HCT116 (cell line): ENCODE results near the gene NIN. TPM values are rescaled to one million over a fixed set of nuclear protein-coding genes. Genes with fewer than 3 reads are reported as not detected.

Experiments used
- ATAC-seq: fragments of 200-7000 bp; cut with Tn5 transposase; 2 replicates; pipeline ENCODE4 v1.9.1; 2020; ENCODE audit warnings: mild to moderate bottlenecking, moderate library complexity
- Bru-seq: library from RNA; stranded (reverse); fragments of 400-500 nt; gene quantifications from one replicate; lab custom pipeline; 2021; lab: Mats Ljungman, UMichigan
- BruChase-seq, 2 experiments: library from RNA; stranded (reverse); fragments of 400-500 nt; gene quantifications; one replicate each; lab custom pipeline; 2021; lab: Mats Ljungman, UMichigan
- BruUV-seq: library from RNA; stranded (reverse); fragments of 400-500 nt; replicated peaks from 2 replicates; lab custom pipeline; 2021; lab: Mats Ljungman, UMichigan
- CTCF ChIA-PET: fragments of 300-600 bp; sonication (Branson Sonifier 250); formaldehyde crosslinking; loops from one replicate; lab custom pipeline; 2021; ENCODE audit warnings: antibody characterized with exemption; lab: Charles Lee
- POLR2A ChIA-PET: fragments of 300-600, 350-600 bp; sonication (Branson Sonifier 250); formaldehyde crosslinking; loops from one replicate; lab custom pipeline; 2021; ENCODE audit warnings: antibody characterized with exemption; lab: Charles Lee
- RAD21 ChIA-PET, 2 experiments: fragments of 300-600 bp; sonication (Branson Sonifier 250); formaldehyde crosslinking; loops; one replicate each; lab custom pipeline; 2023; ENCODE audit warnings: low total read pairs in 2 of 2; ENCODE audit not compliant: uncharacterized antibody in 2 of 2, unreplicated experiment in 2 of 2, low non-redundant PET in 1 of 2; lab: Charles Lee
- DNase-seq: peaks from one replicate; pipeline ENCODE4 v3.0.0-alpha.2; 2010; ENCODE audit warnings: low read depth, low spot score
- H2AFZ ChIP-seq: fragments of 200-600 bp; shearing (Covaris generic), sonication (generic); 2 replicates; pipeline ENCODE4 v1.6.1; 2017; ENCODE audit warnings: low read depth, mixed run types, mixed read lengths, antibody characterized with exemption, low read length; ENCODE audit not compliant: poor library complexity, severe bottlenecking
- H3K27ac ChIP-seq: 2 replicates; pipeline ENCODE4 v1.5.1; 2012; ENCODE audit warnings: low read depth, low read length
- H3K27me3 ChIP-seq: fragments of 200-600 bp; sonication (generic); 2 replicates; pipeline ENCODE4 v1.6.1; 2016; ENCODE audit warnings: mixed run types, low read length, mixed read lengths; ENCODE audit not compliant: insufficient read depth
- H3K36me3 ChIP-seq, 2 experiments: fragments of 200-500 bp in 1 of 2; fragments of 200-600 bp in 1 of 2; sonication (Bioruptor generic) in 1 of 2; sonication (generic) in 1 of 2; 2 replicates each; pipeline versions ENCODE4 v1.5.1 to v1.6.1; 2014 to 2016; ENCODE audit warnings: low read length in 2 of 2, inconsistent platforms in 1 of 2, mixed read lengths in 1 of 2, mixed run types in 1 of 2; ENCODE audit not compliant: insufficient read depth in 2 of 2, control insufficient read depth in 1 of 2
- H3K4me1 ChIP-seq, 2 experiments: fragments of 200-600 bp in 1 of 2; sonication (generic) in 1 of 2; 2 replicates each; pipeline versions ENCODE4 v1.5.1 to v1.6.1; 2012 to 2017; ENCODE audit warnings: low read length in 2 of 2, inconsistent platforms in 1 of 2, mild to moderate bottlenecking in 1 of 2, mixed read lengths in 1 of 2, mixed run types in 1 of 2, moderate library complexity in 1 of 2; ENCODE audit not compliant: insufficient read depth in 2 of 2, control insufficient read depth in 1 of 2
- H3K4me2 ChIP-seq: fragments of 200-600 bp; sonication (generic); 2 replicates; pipeline ENCODE4 v1.6.1; 2017; ENCODE audit warnings: mixed run types, low read length, mixed read lengths
- H3K4me3 ChIP-seq, 2 experiments: fragments of 200-600 bp in 1 of 2; sonication (generic) in 1 of 2; replicated peaks in 1 of 2; 2 replicates each; pipeline ENCODE4 v1.5.1; 2011 to 2016; ENCODE audit warnings: low read length in 2 of 2, control low read depth in 1 of 2, low read depth in 1 of 2, mild to moderate bottlenecking in 1 of 2, mixed read lengths in 1 of 2, mixed run types in 1 of 2
- H3K79me2 ChIP-seq: fragments of 200-600 bp; sonication (generic); 2 replicates; pipeline ENCODE4 v1.6.1; 2017; ENCODE audit warnings: mild to moderate bottlenecking, mixed run types, low read length, moderate library complexity, mixed read lengths; ENCODE audit not compliant: insufficient read depth
- H3K9ac ChIP-seq: fragments of 200-600 bp; sonication (generic); 2 replicates; pipeline ENCODE4 v1.6.1; 2016; ENCODE audit warnings: low read length, mixed read lengths
- H3K9me2 ChIP-seq: fragments of 200-600 bp; sonication (generic), shearing (Covaris generic); 2 replicates; pipeline ENCODE4 v1.6.1; 2017; ENCODE audit warnings: mixed run types, mild to moderate bottlenecking, moderate library complexity; ENCODE audit not compliant: insufficient read depth
- H3K9me3 ChIP-seq, 2 experiments: fragments of 200-500 bp in 1 of 2; fragments of 200-600 bp in 1 of 2; sonication (Bioruptor generic) in 1 of 2; sonication (generic) in 1 of 2; 2 replicates each; pipeline ENCODE4 v1.6.1; 2014 to 2017; ENCODE audit warnings: low read length in 2 of 2, mixed read lengths in 2 of 2, inconsistent platforms in 1 of 2, low read depth in 1 of 2, mild to moderate bottlenecking in 1 of 2, mixed run types in 1 of 2, moderate library complexity in 1 of 2; ENCODE audit not compliant: control insufficient read depth in 1 of 2, insufficient read depth in 1 of 2
- H4K20me1 ChIP-seq: fragments of 200-600 bp; sonication (generic), shearing (Covaris generic); 2 replicates; pipeline ENCODE4 v1.6.1; 2017; ENCODE audit warnings: mixed run types, mild to moderate bottlenecking, moderate library complexity; ENCODE audit not compliant: insufficient read depth
- CEBPB ChIP-seq: IDR thresholded peaks from 2 replicates; pipeline ENCODE4 v1.6.1; 2012; ENCODE audit warnings: low read depth
- MAX ChIP-seq: IDR thresholded peaks from 2 replicates; pipeline ENCODE4 v1.6.1; 2012
- POLR2AphosphoS5 ChIP-seq: IDR thresholded peaks from 2 replicates; pipeline ENCODE4 v1.6.1; 2011; ENCODE audit warnings: mild to moderate bottlenecking, low read depth, low read length, moderate library complexity
- TCF7L2 ChIP-seq: IDR thresholded peaks from 2 replicates; pipeline ENCODE4 v1.7.0; 2011; ENCODE audit warnings: borderline replicate concordance, inconsistent platforms; ENCODE audit not compliant: insufficient read depth, insufficient read length; ENCODE audit errors: extremely low read depth
- ZFX ChIP-seq: fragments of 450-650 bp; IDR thresholded peaks from 2 replicates; pipeline ENCODE4 v1.6.1; 2017
- intact Hi-C: fragments of 100-400 bp; cut with micrococcal nuclease; formaldehyde crosslinking; loops from 2 replicates; pipeline ENCODE4 v1.10.0; 2022
- long read RNA-seq: library from polyadenylated mRNA; unstranded; transcript quantifications from one replicate; pipeline ENCODE4 v2.0.0, GENCODE V29; 2021; ENCODE audit not compliant: unreplicated experiment
- polyA plus RNA-seq: library from polyadenylated mRNA; unstranded; fragments of >200 nt; gene quantifications from 2 replicates; pipeline ENCODE4 v1.2.1, GENCODE V29; 2012; ENCODE audit warnings: missing spikeins
- total RNA-seq: library from RNA; stranded (reverse); gene quantifications from one replicate; pipeline ENCODE4 v1.2.1, GENCODE V29; 2021; ENCODE audit not compliant: unreplicated experiment

The NIN gene
- total RNA-seq (39.6 TPM), Bru-seq, nascent RNA (percentile 75 among the genes with signal in this experiment), BruChase-seq, experiment 1, labeled RNA remaining after a 6-hour chase (percentile 80 among the genes with signal in this experiment), BruChase-seq, experiment 2, labeled RNA remaining after a 2-hour chase (percentile 72 among the genes with signal in this experiment)
- polyA plus RNA-seq, result 9.6 and 12.3 TPM in 2 replicates
- long read RNA-seq, full-length matches to known transcripts, result 2 of 56 reads
- long read RNA-seq, partial matches to known transcripts, result 25 of 56 reads
- long read RNA-seq, other reads (novel, unspliced or antisense), result 29 of 56 reads

GRCh38 chr14:50830932-50831725 lies at the start of gene NIN:
NIN (minus strand) TSS chr14:50831162; CDS start chr14:50822056, 9,106 bp downstream.
- no peak for DNase-seq
- intact Hi-C loops, result no loop called here
- ATAC-seq, result peak; percentile 98

More at GRCh38 chr14:50830932-50831725, at the start of gene NIN:
- Histone ChIP-seq H3K36me3 (no peaks in the 10 kb centered on the region), H3K9ac (peak within 1 kb of the TSS; percentile 65), H3K27ac (peak within 1 kb of the TSS; percentile 82), H3K4me3 (peak within 1 kb of the TSS; percentile 69 to 75), H2AFZ (peak within 1 kb of the TSS; percentile 62), H3K79me2 (peaks cover 37% of the 10 kb centered on the region), H3K9me3 (no peaks in the 10 kb centered on the region), H3K27me3 (0 out of 2 replicates have a peak, but pooled peaks cover 3% of the 10 kb centered on the region), H3K4me2 (peak within 1 kb of the TSS; percentile 91), H3K9me2 (no peaks in the 10 kb centered on the region), H3K4me1 (peaks cover 11 to 19% of the 10 kb centered on the region in 2 experiments), H4K20me1 (no peaks in the 10 kb centered on the region; the same call in 1 of the 2 replicates)
- POLR2A ChIA-PET, result interaction anchor here (1.0 kb wide), 1 partner anchor 29 kb away, joined by 3 read pairs; no protein-coding TSS in a partner anchor
- BruUV-seq, result no TSS peak
- CTCF ChIA-PET, result interaction anchor here (1.2 kb wide), 1 partner anchor 29 kb away, joined by 4 read pairs; no protein-coding TSS in a partner anchor
- no peak for TF ChIP-seq CEBPB
- peak; percentile 27 for TF ChIP-seq TCF7L2
- TF ChIP-seq MAX, result peak; percentile 31; the same call in 1 of the 2 replicates
- TF ChIP-seq POLR2AphosphoS5, result 0 out of 2 replicates have a peak, but pooled peaks have one; percentile 53
- TF ChIP-seq ZFX, result peak; percentile 90
- RAD21 ChIA-PET, result no interaction called here
